GM21786 (cell line): ENCODE measurements around the gene FASTK.
A peak's percentile ranks its signal among the peaks of the same experiment; 100 is the strongest.

Source experiments
- ATAC-seq: cut with Tn5 transposase; IDR thresholded peaks from one replicate; pipeline ENCODE4 v1.9.1; 2021; ENCODE audit not compliant: unreplicated experiment

Gene FASTK, protein sequence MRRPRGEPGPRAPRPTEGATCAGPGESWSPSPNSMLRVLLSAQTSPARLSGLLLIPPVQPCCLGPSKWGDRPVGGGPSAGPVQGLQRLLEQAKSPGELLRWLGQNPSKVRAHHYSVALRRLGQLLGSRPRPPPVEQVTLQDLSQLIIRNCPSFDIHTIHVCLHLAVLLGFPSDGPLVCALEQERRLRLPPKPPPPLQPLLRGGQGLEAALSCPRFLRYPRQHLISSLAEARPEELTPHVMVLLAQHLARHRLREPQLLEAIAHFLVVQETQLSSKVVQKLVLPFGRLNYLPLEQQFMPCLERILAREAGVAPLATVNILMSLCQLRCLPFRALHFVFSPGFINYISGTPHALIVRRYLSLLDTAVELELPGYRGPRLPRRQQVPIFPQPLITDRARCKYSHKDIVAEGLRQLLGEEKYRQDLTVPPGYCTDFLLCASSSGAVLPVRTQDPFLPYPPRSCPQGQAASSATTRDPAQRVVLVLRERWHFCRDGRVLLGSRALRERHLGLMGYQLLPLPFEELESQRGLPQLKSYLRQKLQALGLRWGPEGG

DNA sequence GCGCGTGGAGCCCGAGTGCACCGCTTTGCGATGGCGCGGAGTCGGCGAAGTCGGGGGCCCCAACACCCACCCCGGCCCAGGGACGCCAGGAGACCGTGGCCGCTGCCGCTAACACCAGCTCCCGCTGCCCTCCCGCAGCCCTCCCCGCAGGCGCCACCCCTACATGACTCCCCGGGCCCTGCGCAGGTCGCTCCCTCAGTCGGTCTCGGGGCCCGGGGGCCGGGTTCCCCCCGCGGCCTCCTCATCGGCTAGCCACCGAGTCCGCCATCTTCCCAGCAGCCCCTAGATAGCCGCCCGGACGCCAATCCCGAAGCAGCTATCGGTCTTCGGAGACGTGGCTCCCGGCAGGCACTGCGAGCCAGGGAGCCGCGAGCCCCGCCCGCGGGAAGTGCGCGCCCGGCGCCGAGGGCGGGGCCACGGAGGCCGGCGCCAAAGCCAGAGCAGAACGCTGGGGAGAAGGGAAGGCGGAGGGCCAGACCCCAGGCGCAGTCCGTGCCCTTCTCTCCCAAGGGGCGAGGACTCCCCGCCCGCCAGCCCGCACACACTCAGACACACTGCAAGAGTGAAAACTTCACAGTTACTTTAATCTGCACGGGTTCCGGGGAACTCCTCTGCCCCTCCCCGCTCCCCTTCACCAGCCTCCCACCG, at the start of gene FASTK:
Gene FASTK, minus strand, starts transcription at position 288 of the 648 bp plus-strand sequence. Its CDS starts 43 bp downstream, at position 245.
- peak; percentile 79 for ATAC-seq

DNA sequence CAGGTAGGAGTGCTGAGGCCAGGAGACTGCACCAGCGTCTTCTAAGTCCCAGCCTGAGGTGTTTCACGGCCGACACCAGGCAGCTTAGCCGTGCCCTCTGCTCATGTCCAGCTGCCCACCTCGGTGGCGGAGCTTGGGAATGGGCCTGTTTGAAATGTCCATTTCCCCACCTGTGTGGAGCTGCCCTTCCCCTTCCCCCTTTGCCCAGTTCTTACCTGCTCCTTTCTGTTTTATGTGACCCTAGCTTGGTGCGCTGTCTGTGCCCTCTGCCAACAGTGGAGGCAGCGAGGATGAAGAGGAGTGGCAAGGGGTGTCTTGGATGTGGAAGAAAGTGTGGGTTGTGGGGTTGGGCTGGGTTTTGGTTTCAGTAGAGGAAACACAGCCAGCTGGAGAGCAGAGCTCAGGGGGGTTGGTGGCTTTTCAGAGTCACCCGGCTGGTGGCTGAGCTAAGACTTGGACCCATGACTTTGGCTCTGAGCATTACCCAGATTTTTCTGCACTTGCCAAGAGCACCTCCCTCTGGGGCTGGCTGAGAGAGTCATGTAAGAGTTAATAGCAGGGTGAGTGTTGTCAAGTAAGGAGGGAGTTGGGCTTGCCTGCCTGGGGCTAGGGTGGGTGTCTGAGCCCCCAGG, 49.5 kb upstream of the FASTK start:
- ATAC-seq: no peak

DNA sequence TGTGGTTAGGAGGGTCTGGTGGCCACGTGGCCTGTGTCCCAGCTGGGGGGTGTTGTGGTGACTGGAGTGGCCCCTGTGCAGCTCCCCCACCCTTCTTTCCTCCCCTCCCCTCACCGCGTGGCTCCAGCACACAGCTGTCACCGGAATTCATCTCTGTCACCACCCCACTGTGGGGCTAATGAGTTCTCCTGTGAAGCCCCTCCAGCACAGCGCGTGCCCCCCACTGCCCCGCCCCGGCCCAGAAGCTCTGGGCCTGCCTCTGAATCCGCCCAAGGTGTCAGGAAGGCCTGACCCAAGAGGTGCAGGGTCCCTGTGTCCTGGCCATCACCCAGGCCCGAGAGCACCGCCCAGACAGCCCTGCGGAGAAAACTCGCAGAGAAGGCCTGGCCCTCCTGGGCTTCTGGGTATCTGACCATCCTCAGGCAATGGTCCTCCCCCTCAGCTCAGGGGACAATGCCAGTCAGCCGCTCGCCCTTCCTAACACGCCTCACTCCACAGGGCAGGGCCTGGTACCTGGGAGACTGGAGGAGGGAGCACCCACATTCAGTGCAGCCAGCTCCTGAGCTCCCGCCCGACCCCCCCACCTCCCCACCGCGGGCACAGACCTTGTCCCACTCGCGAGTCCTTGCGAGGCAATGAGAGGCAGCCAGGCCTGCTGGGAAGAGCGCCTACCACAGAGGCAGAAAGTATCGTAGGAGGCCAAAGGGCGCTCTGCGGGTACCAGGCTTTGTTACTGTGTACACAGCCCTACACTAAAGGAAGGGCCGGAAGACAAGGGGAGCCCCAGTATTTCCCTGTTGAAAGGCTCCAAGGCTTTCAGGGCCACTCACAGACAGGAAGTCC, 48.7 kb upstream of the FASTK start:
- ATAC-seq: no peak

DNA sequence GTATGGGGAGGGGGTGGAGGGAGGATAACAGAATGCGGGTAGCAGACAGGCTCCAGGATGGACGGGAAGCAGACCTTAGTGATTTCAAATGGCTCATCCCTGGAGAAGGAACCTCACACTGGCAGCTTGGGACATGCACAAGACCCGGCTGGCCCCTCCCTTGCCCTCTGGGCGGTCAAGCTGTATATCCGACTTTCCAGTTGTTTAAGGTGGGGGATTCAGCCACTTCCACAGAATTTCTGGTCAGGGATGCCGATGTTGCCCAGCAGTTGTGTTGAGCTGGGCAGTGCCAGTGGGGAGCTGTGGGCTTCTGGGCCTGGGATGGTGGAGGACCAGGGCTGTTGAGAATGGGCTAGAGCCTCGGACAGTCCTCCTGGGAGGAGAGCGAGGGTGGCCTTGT, 48.1 kb upstream of the FASTK start:
- ATAC-seq: no peak

DNA sequence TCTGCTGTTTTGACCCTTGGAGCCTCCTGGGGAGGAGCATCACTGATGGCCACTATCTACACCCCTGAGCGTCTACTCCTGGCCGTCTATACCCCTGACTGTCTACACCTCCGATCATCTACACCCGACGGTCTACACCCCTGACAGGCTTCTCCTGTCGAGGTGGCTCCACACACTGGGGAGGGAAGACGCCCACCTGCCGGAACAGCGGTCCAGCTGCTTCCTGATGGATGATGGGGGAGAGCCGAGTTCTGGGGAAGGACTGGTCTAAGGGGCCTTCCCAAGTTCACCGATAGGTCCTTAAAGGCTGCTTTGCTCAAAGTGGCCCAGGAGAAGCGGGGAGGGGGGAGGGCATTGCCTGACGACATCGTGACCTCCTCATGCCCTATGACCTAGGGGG, 47.5 kb upstream of the FASTK start:
- ATAC-seq: no peak

DNA sequence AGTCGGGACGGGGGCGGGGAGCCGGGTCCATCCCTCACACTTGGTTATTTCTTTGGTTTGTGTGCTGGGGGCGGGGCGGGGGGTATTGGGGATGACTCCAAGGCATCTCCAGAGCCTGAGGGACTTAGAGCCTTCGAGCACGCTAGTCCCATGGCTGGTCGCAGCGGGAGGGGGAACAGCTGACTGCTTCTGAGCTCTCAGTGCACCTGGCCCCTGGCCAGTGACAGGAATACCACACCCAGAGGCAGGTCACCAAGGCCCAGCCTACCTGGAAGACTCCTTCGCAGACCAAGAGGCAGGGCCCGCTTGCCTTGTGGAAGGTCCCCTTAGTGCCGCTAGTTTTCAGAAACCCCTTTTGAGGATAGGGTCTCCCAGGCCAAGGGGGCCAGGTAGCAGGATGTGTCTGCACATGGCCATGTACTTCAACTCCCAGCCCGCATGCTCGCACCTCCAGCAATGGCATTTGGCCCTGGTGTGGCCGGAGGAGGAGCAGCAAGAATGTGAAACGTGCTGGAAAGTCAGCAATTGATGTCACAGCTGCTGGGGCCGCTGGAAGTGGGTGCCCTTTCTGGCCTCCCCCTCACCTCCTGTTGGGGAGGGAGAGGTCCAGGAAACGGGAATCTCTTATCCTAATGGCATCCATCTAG, 46.0 kb upstream of the FASTK start:
- no peak for ATAC-seq

DNA sequence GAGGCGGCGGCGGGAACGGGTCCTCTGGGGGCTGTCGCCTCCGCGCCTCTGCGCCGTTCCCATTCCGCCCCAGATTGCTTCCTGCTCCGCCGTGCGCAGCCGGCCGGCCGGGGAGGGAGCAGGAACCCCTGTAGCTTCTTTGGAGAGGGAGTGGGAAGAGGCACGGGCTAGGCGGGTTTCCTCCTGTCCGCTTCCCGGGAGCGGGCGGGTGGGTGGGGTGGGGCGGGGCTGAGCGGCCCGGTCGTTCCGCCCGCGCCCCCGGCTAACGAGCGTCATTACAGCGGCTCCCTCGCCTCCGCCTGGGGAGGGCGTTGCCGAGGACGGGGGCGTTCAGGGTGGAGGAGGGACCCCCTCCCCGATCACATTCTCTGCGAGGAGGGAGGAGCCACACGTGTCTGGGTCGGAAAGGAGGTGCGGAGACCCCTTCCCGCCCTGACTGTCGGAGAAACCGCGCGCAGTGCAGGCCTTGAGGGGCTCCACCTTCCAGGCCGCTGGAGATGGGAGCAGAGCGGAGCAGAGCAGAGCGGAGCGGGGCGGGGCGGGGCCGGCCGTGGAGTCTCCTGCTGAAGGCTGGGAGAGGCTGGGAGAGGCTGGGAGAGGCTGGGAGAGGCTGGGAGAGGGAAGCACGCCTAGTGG, 45.4 kb upstream of the FASTK start:
- no peak for ATAC-seq

DNA sequence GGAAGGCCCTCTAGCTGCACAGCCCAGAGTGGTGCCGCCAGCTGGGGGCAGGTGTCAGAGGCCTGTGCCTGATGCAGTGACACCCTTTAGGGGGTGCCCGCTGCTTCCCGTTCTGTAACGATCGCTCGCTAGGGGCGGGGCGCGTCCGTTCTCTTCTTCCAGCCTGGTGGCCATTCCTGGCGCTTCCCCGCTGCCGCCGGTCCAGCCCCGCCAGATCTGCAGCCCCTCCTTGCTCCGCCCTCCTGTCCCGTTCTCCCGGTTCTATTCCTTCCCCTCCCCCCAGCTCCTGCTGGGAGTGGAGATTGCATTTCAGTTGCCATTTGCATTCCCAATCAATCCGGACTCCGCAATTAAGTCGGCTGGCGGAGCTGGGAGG, 44.8 kb upstream of the FASTK start:
- no peak for ATAC-seq

DNA sequence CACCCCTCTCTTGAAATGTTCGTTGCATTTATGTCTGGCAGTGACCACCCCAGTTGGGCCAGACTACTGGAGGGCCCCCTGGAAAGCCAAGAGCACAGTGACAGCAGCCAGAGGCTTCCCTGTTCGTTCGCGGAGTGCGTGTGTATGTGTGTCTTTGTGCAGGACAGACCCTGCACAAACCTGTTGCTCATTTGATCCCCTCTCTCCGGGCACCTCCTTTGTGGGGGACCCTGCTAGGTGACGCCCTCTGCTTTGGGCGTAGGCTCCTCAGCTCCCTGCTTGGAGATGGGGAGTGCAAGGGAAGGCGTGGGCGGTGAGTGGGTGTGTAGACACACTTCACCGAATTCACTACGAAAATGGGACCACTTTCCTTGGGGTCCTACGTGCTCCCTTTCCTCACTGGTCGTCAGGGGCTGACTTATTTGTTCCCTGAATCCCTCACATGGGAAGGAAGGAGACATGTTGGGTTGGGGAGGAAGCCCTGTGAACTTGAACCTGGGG, 44.3 kb upstream of the FASTK start:
- no peak for ATAC-seq

DNA sequence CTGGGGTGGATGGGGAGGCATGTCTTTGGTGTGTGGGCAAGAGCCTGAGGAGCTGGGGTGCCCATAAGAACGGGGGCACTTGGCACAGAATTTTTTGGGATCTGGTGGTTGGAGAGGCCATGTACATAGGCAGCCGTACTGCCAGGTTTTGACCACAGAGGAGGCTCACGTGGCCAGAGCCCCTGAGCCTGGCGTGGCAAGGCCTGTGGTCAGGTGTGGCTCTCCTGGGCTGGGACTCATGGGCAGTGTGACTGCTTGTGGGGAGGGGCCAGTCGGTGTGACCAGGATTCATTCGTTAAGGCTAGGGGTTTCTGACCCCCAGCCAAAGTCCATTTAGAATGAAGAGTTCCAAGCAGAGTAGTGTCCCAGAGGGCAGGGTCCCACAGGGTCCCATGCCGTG, 43.9 kb upstream of the FASTK start:
- ATAC-seq: no peak

DNA sequence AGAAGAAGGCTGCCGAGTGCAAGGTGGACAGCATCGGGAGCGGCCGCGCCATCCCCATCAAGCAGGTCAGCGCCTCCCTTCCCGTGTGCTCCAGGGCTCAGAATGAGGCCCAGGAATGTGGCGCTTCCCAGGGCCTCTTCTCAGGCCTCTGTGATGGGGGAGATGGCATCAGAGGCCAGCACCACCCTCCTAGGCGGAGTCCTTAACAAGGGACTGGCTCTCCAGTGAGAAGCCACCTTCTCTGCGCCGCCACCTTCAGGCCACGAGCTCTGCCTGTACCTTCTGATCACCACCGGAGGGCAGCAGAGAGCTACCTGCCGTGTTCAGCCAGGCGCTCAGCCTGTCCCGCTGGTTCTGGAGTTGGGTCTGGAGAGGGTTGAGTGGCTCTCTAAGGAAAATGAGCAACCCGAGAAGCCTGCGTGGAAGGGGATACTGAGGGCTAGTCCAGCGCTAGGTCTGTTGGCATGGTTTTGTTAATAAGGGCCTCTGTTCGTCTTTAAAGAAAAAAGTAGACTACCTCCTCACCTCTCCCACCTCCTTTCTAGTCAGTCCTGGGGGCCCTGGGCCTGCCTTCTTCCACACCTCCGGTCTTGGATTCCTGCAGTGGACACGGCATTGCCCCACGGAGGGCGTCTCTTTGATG, 43.3 kb upstream of the FASTK start:
- ATAC-seq: peak; percentile 92

DNA sequence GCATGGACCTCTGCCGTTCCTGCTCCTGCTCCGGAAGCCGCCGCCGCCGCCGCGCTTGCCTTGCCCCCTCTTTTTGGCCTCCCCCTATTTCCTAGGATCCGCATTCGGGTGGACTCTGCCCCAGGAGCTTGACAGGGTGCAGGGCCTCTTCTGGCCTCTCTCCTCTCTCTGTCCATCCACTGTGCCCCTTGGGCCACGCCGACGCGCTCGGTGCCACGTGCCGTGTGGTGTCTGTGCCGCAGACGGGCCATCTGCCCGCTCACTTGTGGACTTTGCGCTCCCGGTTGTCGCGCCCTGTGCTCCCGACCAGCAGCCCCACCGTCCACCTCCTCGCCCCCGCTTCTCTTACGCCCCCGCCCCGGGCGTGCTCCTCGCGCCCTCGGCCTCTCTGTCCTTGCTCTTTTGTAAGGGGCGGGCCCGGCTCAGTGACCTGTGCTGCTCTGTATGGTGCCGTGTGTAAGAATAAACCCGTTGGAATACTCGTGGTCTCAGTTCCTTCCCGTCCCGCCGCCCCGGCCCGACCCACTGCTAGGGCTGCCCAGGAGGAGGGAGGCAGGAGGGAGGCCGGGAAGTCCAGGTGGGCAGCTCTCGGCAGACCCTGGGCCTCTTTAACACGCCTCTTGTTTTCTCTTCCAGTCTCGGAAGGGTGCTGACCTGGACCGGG, 42.7 kb upstream of the FASTK start:
- no peak for ATAC-seq

DNA sequence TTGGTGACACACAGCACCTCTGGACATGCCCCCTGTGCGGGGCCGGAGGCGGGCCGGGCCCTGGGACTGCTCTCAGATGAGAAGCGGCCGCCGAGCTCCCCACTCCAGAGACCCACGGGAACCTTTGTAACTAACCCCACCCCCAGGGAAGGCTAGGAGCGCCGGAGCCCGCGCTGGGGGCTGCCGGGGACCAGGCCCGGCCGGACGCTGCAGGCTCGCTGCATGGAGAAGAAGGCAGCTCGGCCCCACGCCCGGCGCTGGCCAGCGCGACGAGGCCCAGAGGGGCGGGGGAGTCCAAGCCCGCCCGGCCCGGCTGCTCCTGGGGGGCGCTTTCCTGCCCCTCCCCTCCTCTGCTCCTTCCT, 42.2 kb upstream of the FASTK start:
- no peak for ATAC-seq

DNA sequence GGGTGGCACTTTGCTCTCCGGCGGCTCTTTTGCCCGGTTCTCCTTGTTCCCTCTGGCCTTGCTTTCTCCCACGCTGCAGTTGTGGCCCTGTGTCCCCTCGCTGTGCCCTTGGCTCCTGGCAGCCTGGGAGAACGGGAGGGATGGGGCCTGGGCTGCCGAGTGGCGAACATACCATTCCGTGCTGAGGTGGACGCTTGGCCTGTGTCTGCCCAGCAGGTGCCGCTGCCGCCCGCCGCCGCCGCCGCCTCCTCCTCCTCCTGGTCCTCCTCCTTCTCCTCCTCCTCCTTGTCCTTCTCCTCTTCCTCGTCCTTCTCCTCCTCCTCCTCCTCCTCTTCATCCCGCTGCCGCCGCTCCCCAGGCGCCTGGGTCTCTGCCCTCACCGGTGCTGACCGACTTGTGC, 41.7 kb upstream of the FASTK start:
- no peak for ATAC-seq

DNA sequence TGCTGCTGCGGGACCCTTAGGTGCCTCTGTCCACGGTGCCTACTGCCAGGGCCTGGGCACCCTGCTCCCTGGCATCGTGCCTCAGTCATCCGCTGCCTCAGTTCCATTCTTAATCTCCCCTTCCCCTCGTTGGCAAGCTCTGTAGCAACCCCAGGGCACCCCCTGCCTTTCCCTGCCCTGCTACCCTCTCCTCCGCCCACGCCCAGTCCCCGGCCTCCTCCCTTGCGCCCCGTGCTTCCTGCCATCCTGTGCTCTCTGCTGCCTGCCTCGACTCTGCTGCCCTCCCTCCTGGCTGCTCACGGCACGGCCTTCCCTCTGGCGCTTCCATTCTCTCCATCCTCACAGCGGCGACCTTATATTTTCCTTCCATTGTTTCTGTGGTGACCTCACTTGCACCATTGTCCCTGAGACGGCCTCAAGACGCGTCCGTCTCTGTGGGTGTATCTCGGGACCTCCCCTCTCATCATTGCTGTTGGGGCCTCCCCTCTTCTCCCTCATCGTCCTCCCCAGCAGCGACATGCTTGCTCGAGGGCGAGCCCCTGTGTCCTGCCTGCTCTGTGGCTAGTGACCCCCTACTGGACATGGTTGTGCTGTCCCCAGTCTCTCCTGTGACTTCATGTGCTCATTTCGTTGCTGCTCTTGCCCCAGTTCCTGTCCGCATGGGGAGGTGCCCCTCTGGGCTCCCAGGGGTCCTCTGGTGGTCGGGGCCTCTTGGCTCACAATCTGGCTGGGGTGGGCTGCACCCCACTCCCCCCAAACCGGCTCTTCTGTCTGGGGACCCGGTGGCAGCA, 41.0 kb upstream of the FASTK start:
- ATAC-seq: no peak

DNA sequence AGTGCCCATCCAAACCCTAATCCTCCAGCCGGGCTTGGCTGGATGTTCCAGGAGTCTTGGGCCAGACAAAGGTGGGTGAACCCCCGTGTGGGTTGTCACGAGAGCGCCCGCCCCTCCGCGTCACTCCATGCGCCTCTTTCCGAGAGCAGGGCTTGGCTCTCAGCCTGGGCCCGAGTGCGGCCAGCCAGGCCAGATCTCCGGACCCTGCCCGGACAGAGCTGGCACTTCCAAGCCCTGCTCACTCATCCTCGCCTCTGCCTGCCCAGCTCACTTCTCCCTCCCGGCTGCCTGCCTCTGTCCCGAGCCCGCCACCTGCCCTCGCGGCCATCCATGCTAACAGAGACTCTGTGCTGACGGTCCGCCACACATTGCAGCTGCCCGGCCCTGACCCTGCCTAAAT, 40.3 kb upstream of the FASTK start:
- no peak for ATAC-seq

DNA sequence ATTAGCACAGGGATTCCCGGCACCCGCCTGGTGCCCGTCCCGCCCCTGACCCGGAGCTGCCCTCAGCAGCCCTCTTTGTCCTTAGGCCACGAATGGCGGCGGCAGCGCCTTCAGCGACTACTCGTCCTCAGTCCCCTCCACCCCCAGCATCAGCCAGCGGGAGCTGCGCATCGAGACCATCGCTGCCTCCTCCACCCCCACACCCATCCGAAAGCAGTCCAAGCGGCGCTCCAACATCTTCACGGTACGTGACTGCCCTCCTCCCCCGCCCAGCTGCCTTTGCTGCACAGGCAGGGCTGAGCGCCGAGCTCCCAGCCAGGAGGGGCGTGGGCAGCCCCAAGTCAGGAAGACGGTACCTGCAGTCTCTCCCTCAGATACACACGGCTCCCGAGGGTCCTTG, 39.3 kb upstream of the FASTK start:
- ATAC-seq: no peak

DNA sequence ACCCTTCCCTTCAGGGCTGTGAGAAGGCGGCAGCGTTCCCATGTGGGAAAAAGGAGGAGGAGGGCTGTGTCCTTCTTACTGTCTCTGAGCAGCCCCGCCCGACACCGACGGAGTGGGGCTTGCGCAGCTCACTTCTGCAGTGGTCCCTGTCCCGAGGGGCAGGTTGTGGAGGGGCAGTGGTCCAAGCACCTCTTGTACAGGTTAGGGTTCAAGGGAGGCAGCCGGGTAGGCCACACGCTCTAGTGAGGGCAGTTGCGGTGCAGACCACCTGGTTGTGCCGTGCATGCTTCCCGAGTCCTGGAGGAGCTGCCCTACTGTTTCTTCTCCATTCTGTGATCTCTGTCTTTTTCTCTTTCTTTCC, 38.4 kb upstream of the FASTK start:
- ATAC-seq: no peak
